ENCODE data around the gene MED15. TPM values are rescaled to one million over a fixed set of nuclear protein-coding genes. Genes with fewer than 3 reads are reported as not detected.
A peak's percentile ranks its signal among the peaks of the same experiment; 100 is the strongest.
"Not testable (repeated sequence)": the region's sequence is repeated elsewhere in the genome, so short reads cannot be mapped to it uniquely, and the experiment has no call there.

The MED15 gene
- total RNA-seq, 1 donor from 2014 or later: 16.1 TPM

DNA sequence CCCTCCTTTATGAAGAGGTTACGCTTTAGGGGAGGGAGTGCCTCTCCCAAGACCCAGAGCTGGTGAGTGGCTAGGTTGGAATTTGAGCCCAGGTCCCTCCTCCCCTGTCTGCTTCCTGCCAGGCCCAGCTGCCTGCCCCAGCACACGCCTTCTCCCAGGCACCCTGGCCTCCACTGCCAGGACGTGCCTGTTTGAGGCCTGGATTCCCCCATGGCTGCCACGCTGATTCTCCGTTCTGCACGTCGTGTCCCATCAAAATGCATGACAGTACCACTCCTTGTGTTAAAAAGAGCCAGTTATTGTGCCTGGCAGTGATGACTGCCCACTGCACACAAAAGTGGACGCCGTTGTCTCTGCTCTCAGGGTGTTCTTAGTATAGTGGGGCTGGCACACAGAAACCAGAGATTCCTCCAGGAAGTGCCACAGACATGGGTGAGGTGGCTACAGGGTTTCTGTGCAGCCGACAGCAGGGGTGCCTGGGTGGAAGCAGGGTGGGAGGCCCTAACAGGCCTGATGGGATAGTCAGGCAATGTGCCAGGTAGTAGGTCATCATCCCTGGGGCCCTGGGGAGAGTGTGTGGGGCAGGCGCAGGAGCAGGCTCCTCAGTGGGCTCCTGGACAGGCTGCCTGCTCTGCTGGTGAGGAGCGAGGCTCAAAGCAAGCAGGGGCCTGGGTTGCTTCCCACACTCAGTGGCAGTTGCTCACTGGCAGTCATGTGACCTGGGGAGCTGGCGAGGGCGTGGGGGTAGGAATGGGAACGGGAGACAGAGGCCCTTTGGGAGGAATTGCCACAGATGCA, 24.2 kb downstream of the MED15 start:
- peak; percentile 62 to 84 for DNase-seq (ENCODE audit: low read depth in 2 of 2)

DNA sequence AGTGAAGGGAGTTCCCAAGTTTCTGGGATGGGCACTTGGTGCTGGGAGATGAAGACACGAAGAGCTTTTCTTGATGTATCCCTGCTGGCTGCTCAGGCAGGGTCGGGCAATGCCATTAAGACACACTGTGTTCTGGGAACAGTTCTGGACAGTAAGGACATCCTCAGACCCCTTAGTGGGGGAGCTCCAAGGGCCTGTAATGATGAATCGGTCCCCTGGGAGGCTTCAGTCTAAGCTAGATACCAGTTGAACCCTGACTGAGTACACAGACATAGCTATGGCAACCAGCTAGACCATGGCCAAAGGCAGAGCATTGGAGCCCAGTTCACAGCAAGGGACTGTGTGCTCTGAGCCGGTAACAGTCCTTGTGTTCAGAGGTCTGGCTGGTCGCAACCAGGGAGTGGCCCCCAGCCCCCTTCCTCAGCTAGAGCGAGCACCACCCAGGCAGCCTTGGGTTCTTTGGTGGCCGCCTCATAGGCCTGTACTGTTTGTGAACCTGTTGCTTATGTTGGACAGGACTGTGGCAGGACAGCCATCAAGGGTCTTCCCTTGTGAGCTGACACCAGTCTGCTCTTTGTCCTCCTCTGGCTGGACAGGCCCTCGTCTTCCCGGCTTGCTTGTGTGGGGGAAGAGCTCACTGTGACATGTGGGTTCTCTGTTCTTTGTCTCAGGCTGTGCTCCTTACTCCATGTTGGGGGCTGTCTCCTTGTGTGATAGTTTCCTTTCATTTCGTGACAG, 25.0 kb downstream of the MED15 start:
- no peak for DNase-seq (ENCODE audit: low read depth in 2 of 2)

GRCh38 chr22:20533095-20533878, 25.9 kb downstream of the MED15 start:
- no peak for DNase-seq (ENCODE audit: low read depth in 2 of 2)

- DNase-seq (ENCODE audit: low read depth in 2 of 2): no peak
These were observed 26.5 kb downstream of the MED15 start for GRCh38 chr22:20533879-20534265.

DNA sequence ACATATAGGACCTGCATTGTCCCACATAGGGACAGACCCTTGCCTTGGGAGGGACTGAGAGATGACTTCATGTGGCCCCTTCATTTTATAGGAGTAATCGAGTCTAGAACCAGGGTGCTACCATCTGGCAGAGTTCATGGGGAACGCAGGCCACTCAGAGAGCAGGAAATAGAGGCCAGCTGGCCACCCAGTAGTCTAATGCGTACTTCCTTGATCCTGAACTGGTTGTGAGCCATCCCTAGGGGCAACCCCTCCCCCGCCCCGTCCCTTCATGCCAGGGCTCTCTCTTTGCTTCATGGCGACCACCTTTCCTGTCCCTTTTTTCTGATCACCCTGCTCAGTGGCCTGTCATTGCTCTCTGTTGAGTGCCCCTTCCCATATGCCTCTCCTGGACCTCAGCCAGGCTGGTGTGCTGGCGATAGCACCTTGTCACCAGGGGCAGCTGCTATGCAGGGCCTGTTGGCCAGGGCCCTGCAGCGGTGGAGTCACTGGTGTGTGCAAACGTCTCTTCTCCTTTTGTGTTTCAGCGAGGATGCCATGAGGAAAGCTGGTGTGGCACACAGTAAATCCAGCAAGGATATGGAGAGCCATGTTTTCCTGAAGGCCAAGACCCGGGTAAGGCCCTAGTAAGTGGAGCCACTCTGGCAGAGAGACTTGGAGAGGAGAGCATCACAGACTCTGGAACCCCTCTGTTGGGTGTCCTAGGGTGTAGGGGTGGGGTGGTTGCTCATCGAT, 29.3 kb downstream of the MED15 start:
- peak in 1 of 2 donors; percentile 57 for DNase-seq (ENCODE audit: low read depth in 2 of 2)

GRCh38 chr22:20537325-20537756, 29.9 kb downstream of the MED15 start:
- DNase-seq (ENCODE audit: low read depth in 2 of 2): no peak

GRCh38 chr22:20537983-20538382, 30.6 kb downstream of the MED15 start:
- DNase-seq (ENCODE audit: low read depth in 2 of 2): no peak

DNA sequence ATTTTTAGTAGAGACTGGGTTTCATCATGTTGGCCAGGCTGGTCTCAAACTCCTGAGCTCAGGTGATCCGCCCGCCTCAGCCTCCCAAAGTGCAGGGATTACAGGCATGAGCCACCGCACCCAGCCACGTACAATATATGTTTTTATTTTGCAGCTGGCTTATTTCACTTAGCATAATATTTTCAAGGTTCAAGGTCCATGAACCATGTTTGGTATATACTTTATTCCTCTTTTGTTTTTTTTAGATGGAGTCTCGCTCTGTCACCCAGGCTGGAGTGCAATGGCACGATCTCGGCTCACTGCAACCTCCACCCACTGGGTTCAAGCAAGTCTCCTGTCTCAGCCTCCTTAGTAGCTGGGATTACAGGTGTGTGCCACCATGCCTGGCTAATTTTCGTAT, 31.5 kb downstream of the MED15 start:
- DNase-seq (ENCODE audit: low read depth in 2 of 2): not testable (repeated sequence)

DNA sequence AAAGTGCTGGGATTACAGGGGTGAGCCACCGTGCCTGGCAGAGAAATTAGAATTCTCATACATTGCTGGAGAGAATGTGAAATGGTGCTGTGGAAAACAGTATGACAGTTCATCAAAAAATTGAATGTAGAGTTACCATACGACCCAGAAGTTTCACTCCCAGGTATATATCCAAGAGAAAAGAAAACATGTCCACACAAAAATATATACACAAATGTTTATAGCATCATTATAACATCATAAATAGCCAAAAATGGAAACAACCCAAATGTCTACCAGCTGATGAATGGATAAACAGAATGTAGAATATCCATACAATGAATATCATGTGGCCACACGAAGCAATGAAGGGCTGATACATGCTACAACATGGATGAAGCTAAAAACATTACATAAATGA, 34.6 kb downstream of the MED15 start:
- no peak for DNase-seq (ENCODE audit: low read depth in 2 of 2)

DNA sequence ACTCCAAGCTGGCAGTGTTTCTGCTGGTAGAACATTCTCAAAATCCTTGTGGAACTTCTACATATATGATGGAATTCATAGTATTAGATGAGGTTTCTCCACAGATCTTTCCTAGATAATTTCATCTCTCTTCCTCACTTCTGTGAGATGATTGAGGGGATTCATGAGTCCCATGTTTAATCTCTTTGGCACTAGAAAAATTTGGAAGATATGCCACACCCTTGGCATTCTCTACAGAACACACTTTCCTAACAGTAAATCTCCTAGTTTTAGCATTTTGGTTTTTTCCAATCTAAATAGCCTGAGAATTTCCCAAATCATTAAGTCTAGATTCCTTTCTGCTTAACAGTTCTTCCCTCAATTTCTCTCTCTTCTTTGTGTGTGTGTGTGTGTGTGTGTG, 35.3 kb downstream of the MED15 start:
- DNase-seq (ENCODE audit: low read depth in 2 of 2): no peak

DNA sequence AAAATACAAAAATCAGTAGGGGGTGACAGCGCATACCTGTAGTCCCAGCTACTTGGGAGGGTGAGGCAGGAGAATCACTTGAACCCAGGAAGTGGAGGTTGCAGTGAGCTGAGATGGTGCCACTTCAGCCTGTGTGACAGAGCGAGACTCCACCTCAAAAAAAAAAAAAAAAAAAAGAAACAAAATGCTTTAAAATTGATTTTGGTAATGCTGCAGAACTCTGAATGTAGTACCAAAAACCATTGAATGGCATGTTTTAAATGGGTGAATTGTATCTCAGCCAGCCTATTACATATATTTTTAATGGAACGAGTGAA, 37.9 kb downstream of the MED15 start:
- DNase-seq (ENCODE audit: low read depth in 2 of 2): not testable (repeated sequence)

- no peak for DNase-seq (ENCODE audit: low read depth in 2 of 2)
These were observed 38.5 kb downstream of the MED15 start for GRCh38 chr22:20545681-20546521.

GRCh38 chr22:20546541-20546950, 39.1 kb downstream of the MED15 start:
- no peak for DNase-seq (ENCODE audit: low read depth in 2 of 2)

DNA sequence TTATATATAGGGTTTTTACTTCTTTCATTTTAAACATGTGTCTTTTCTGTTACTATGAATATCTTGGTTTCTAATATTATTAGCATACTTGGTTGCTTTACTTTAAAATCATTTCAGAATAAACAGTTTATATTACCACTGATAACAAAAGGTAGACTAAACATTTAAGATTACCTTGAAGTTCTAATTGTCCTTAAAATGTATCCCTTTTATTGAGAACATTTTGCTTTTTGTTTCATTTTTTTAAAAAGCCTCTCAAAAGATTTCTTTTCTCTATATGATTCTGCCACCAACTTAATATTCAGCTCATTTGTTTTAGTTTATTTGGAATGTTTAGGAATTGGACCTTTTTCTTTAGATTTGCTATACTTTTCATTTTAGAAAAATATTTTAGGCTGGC, 39.6 kb downstream of the MED15 start:
- no peak for DNase-seq (ENCODE audit: low read depth in 2 of 2)

GRCh38 chr22:20548806-20549205, 41.4 kb downstream of the MED15 start:
- no peak for DNase-seq (ENCODE audit: low read depth in 2 of 2)

GRCh38 chr22:20549232-20549841, 41.9 kb downstream of the MED15 start:
- DNase-seq (ENCODE audit: low read depth in 2 of 2): peak in 1 of 2 donors; percentile 65

DNA sequence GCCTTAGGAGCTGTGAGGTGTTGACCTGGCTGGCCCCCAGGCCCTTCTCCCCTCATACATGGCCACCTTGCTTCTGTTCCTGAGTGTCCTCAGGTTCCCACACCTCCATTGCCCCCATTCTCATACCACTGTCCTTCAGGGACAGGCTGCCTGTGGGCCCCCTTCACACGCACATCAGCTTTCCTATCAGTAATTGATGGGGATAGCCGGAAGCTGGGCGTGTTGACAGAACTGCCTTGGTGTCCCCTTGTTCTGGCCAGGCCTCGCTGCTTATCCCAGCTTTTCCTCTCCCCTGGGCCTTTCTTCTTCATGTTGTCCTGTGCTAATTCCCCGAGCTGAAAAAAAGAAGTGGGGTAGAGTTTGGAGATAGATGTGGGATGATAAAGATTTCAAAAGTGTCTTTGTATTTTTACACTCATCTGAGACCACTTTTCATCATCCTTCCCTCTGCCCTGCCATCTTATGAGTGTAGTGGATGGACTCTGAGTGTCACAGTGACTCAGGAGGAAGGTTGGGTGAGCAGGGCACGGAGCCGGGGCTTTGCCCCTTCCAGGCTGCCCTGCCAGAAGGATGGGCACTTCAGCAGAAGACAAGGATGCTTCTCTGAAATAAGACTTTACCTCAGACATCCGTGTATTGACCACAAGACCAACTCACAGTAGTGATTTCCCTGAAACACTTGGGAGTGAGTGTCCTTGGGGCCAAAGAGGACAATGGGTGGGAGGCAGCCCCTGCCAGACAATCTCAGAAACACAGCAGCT, 42.8 kb downstream of the MED15 start:
- no peak for DNase-seq (ENCODE audit: low read depth in 2 of 2)

GRCh38 chr22:20550851-20551744, 43.7 kb downstream of the MED15 start:
- DNase-seq (ENCODE audit: low read depth in 2 of 2): no peak
